GM12878 (cell line): Measurements from ENCODE around the gene SENP7. TPM values are rescaled to one million over a fixed set of nuclear protein-coding genes. Genes with fewer than 3 reads are reported as not detected.

Source experiments
- BCL3 ChIP-seq: IDR thresholded peaks from 2 replicates; pipeline ENCODE4 v1.6.1; 2011; ENCODE audit warnings: borderline replicate concordance, low read depth, mild to moderate bottlenecking, moderate library complexity, low read length; ENCODE audit not compliant: insufficient read depth, poor library complexity, severe bottlenecking
- CREM ChIP-seq: IDR thresholded peaks from 2 replicates; pipeline ENCODE4 v1.6.1; 2014; ENCODE audit warnings: antibody characterized with exemption, low read depth
- CUX1 ChIP-seq: IDR thresholded peaks from 2 replicates; pipeline ENCODE4 v1.6.1; 2012; ENCODE audit warnings: improper control_type of control experiment, low read depth, low read length; ENCODE audit not compliant: insufficient replicate concordance
- E4F1 ChIP-seq: fragments of 450-650 bp; IDR thresholded peaks from 2 replicates; pipeline ENCODE4 v1.6.1; 2018; ENCODE audit warnings: borderline replicate concordance, mild to moderate bottlenecking; ENCODE audit not compliant: partially characterized antibody
- GABPA ChIP-seq: IDR thresholded peaks from 2 replicates; pipeline ENCODE4 v1.6.1; 2014; ENCODE audit warnings: antibody characterized with exemption, low read depth, mild to moderate bottlenecking, inconsistent platforms
- MTA2 ChIP-seq: fragments of 450-650 bp; IDR thresholded peaks from 2 replicates; pipeline ENCODE4 v1.6.1; 2016; ENCODE audit warnings: low read depth, mild to moderate bottlenecking, moderate library complexity
- MTA3 ChIP-seq: IDR thresholded peaks from 2 replicates; pipeline ENCODE4 v1.6.1; 2012; ENCODE audit warnings: low read length, inconsistent platforms, borderline replicate concordance
- MYC ChIP-seq: IDR thresholded peaks from 2 replicates; pipeline ENCODE4 v1.6.1; 2011; ENCODE audit warnings: mild to moderate bottlenecking, low read length, moderate library complexity, inconsistent platforms; ENCODE audit not compliant: insufficient read depth, insufficient replicate concordance, insufficient read length, severe bottlenecking
- POLR2AphosphoS5 ChIP-seq: IDR thresholded peaks from 2 replicates; pipeline ENCODE4 v1.6.1; 2011; ENCODE audit warnings: mild to moderate bottlenecking, low read length, inconsistent platforms
- REST ChIP-seq: IDR thresholded peaks from 2 replicates; pipeline ENCODE4 v1.6.1; 2012; ENCODE audit warnings: mild to moderate bottlenecking, low read depth, low read length
- SMAD5 ChIP-seq: IDR thresholded peaks from 2 replicates; pipeline ENCODE4 v1.6.1; 2016; ENCODE audit warnings: antibody characterized with exemption, low read depth
- SMARCA5 ChIP-seq: fragments of 450-650 bp; IDR thresholded peaks from 2 replicates; pipeline ENCODE4 v1.6.1; 2017; ENCODE audit warnings: mild to moderate bottlenecking
- ZNF217 ChIP-seq: fragments of 450-650 bp; IDR thresholded peaks from 2 replicates; pipeline ENCODE4 v1.6.1; 2017; ENCODE audit warnings: antibody characterized with exemption, mild to moderate bottlenecking
- ZSCAN29 ChIP-seq: fragments of 450-650 bp; IDR thresholded peaks from 2 replicates; pipeline ENCODE4 v1.6.1; 2017; ENCODE audit warnings: mild to moderate bottlenecking, moderate library complexity
- polyA plus RNA-seq, 11 experiments: library from polyadenylated mRNA; depleted of rRNA in 4 of 11; unstranded in 6 of 11; stranded (reverse) in 5 of 11; fragments of >200 nt; fragmentation: Nextera tagmentation in 4 of 11; fragmentation: Illumina TruSeq in 1 of 11; extraction: Ambion mirVana in 4 of 11; extraction: Trizol in 1 of 11; gene quantifications; 1 replicate in 1 of 11; 2 replicates in 10 of 11; pipeline versions ENCODE4 v1.2.1 to v1.2.3, GENCODE V29; 2011 to 2016; ENCODE audit warnings: inconsistent platforms in 2 of 11, missing spikeins in 2 of 11, low read depth in 1 of 11
- total RNA-seq, 4 experiments: library from RNA; depleted of rRNA in 3 of 4; stranded (reverse); fragments of >200 nt in 3 of 4; fragmentation: Illumina TruSeq in 1 of 4; extraction: Trizol in 1 of 4; gene quantifications; 2 replicates each; pipeline versions ENCODE4 v1.2.1 to v1.2.3, GENCODE V29; 2013 to 2021

Gene SENP7
- total and polyA plus RNA-seq, 10 of the 15 experiments (the other 5 are each of a cell fraction or from before 2014, with no cell fraction given): 2.6 to 14.7 (median 8.3) TPM

- TF ChIP-seq CUX1 (no peak), GABPA (peak; percentile 90), ZSCAN29 (no peak), SMARCA5 (no peak), E4F1 (no peak), POLR2AphosphoS5 (no peak; the same call in 1 of the 2 replicates), SMAD5 (no peak), REST (no peak), MTA2 (0 out of 2 replicates have a peak, but pooled peaks have one; percentile 27), BCL3 (no peak), MTA3 (no peak; the same call in 1 of the 2 replicates), MYC (no peak), ZNF217 (no peak), CREM (no peak)
Measured at GRCh38 chr3:101512646-101513418, at the start of gene SENP7 (continued).
